Choroid plexus epithelial cell (primary cell): ENCODE data around the gene MEIS1.

ENCODE experiments used
- DNase-seq: peaks from one replicate; pipeline ENCODE4 v3.0.0-alpha.2; 2010; ENCODE audit warnings: low read depth
- H3K4me3 ChIP-seq: 2 replicates; pipeline ENCODE4 v1.5.1; 2011; ENCODE audit warnings: low read depth, mild to moderate bottlenecking, control low read depth, low read length, moderate library complexity
- CTCF ChIP-seq: conservative IDR thresholded peaks from 2 replicates; pipeline ENCODE4 v1.5.1; 2011; ENCODE audit warnings: low read depth, mild to moderate bottlenecking, control low read depth, inconsistent platforms, low read length, moderate library complexity

The MEIS1 gene

GRCh38 chr2:66602341-66602740 lies 167.4 kb downstream of the MEIS1 start:
- DNase-seq, result no peak
- TF ChIP-seq CTCF, result no peak
- no peak overlapping the region for H3K4me3 ChIP-seq

DNA sequence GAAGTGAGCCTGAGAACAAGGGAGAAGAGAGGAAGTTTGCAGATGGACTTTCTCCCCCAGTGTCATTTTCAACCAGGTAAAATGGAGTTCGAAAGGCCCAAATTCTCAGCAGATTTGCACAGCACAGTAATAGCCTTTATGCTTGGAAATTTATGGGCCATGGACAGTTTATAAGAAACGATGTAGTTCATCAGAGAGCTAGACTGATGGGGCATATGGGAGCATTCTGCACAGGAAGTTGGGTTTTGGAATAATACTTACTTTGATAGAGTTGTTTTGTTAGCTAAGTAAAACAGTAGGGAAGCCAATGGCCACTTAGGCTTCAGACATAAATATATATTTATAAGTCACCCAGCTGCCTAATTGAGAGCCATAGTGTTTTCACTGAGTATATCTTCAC lies 169.4 kb downstream of the MEIS1 start:
- no peak for TF ChIP-seq CTCF
- H3K4me3 ChIP-seq, result no peak overlapping the region
- no peak for DNase-seq

DNA sequence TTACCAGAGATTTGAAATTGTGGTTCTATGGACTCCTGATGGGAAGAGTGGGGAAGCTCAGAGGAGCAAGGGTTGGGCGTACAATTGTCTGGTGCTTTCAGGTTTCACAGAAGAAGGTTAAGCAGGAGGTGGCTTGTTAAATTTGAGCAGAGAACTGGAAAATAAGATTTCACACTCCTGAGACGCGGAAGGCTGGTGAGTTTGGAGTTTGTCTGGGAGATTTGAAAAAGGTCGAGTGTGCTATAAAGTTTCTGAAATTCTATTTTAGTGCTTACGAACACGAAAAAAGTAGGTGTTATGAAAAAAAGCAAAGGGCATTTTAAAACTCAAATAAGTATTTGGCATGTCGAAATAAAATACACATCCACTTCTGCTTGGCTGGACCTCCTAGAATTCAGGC lies 170.1 kb downstream of the MEIS1 start:
- DNase-seq, result no peak
- no peak for TF ChIP-seq CTCF
- H3K4me3 ChIP-seq, result no peak overlapping the region

DNA sequence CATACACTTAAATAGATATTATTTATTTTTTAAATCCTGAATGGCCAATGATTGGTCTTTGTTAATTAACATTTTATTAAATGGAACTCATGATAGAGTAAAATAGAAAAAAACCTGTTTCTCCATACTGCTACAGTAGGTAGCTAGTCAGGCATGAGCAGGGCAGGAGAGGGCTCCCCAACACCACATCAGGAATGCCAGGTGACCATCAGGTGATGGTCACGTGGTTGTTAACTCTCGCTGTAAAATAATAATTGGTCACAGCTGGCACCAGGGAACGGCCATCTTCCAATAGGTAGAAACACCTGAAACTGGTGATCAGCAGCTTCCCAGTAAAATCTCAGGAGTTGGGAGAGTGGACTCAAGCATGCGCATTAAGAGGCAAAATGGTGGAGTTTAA lies 172.2 kb downstream of the MEIS1 start:
- TF ChIP-seq CTCF, result no peak
- DNase-seq, result no peak
- no peak overlapping the region for H3K4me3 ChIP-seq
